ENCODE results near the gene RPL37. TPM values are rescaled to one million over a fixed set of nuclear protein-coding genes. Genes with fewer than 3 reads are reported as not detected.
"Not testable (repeated sequence)": the region's sequence is repeated elsewhere in the genome, so short reads cannot be mapped to it uniquely, and the experiment has no call there.

The RPL37 gene
- total RNA-seq, 2 donors from 2014 or later, result 51.2 to 95.3 TPM

GRCh38 chr5:40827188-40827977, 7.6 kb downstream of the RPL37 start:
- no peaks in the 10 kb centered on the region for H3K27me3 ChIP-seq
- DNase-seq (ENCODE audit: low spot score), result no peak
- H3K4me1 ChIP-seq, result no peaks in the 10 kb centered on the region
- no peaks in the 10 kb centered on the region for H3K9me3 ChIP-seq
- no peak for TF ChIP-seq CTCF (IDR thresholded peaks at IDR 0.05)
- no peak overlapping the region for H3K4me3 ChIP-seq
- peaks cover 66% of the 10 kb centered on the region for H3K36me3 ChIP-seq
- H3K27ac ChIP-seq, result no peak overlapping the region

- no peak overlapping the region for H3K4me3 ChIP-seq
- TF ChIP-seq CTCF (IDR thresholded peaks at IDR 0.05), result no peak
- H3K4me1 ChIP-seq, result no peaks in the 10 kb centered on the region
- H3K27ac ChIP-seq, result no peak overlapping the region
- H3K27me3 ChIP-seq, result no peaks in the 10 kb centered on the region
- DNase-seq (ENCODE audit: low spot score), result no peak
- no peaks in the 10 kb centered on the region for H3K9me3 ChIP-seq
- H3K36me3 ChIP-seq, result peaks cover 59% of the 10 kb centered on the region
Observed at GRCh38 chr5:40826489-40827187, 8.4 kb downstream of the RPL37 start.

- DNase-seq (ENCODE audit: low spot score); H3K4me1 ChIP-seq; H3K27ac ChIP-seq; H3K9me3 ChIP-seq; H3K4me3 ChIP-seq; H3K27me3 ChIP-seq: not testable (repeated sequence)
- H3K36me3 ChIP-seq, result peaks cover 48% of the 10 kb centered on the region
Observed at GRCh38 chr5:40825461-40826043, 9.5 kb downstream of the RPL37 start.

- Histone ChIP-seq H3K4me3 (no peak overlapping the region), H3K36me3 (peaks cover 27% of the 10 kb centered on the region), H3K27ac (no peak overlapping the region), H3K4me1 (no peaks in the 10 kb centered on the region), H3K9me3 (no peaks in the 10 kb centered on the region), H3K27me3 (no peaks in the 10 kb centered on the region)
- no peak for DNase-seq (ENCODE audit: low spot score)
- no peak for TF ChIP-seq CTCF (IDR thresholded peaks at IDR 0.05)
Observed at GRCh38 chr5:40823459-40823858, 11.6 kb downstream of the RPL37 start.

DNA sequence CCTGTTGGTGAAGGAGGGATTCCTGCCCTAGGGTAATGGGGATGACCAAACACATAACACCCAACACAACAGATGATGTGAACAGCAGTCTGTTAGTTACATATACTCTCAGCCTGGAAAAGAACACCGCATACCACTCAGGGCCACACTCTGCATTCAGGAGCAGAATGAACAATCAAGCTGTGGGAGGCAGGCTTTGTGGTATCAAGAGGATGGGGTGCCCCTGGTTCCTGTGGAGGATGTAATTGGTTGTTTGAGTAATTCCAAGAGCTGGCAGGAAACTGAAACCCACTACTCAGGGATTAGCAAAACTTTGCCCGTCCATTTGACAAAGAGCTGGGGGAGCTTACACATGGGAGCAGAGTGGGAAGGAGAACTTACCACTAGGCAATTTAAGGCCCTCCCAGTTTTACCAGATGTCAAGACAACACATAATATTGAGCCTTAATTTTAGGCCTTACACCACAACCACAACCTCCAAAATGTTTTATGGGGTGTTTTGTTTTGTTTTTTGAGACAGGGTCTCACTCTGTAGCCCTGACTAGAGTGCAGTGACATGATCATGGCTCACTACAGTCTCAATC, 21.2 kb downstream of the RPL37 start:
- no peaks in the 10 kb centered on the region for H3K27me3 ChIP-seq
- DNase-seq (ENCODE audit: low spot score), result no peak
- no peaks in the 10 kb centered on the region for H3K4me1 ChIP-seq

More for the DNA sequence above, 21.2 kb downstream of the RPL37 start:
- Histone ChIP-seq H3K9me3 (no peaks in the 10 kb centered on the region), H3K36me3 (no peaks in the 10 kb centered on the region), H3K4me3 (no peak overlapping the region), H3K27ac (no peak overlapping the region)
- no peak for TF ChIP-seq CTCF (IDR thresholded peaks at IDR 0.05)

All from right atrium auricular region (tissue), 2 donors.